ENCODE results near the gene CACNA1B. TPM values are rescaled to one million over a fixed set of nuclear protein-coding genes. Genes with fewer than 3 reads are reported as not detected.

Gene CACNA1B
- total RNA-seq, 1 donor: under 0.01 TPM

DNA sequence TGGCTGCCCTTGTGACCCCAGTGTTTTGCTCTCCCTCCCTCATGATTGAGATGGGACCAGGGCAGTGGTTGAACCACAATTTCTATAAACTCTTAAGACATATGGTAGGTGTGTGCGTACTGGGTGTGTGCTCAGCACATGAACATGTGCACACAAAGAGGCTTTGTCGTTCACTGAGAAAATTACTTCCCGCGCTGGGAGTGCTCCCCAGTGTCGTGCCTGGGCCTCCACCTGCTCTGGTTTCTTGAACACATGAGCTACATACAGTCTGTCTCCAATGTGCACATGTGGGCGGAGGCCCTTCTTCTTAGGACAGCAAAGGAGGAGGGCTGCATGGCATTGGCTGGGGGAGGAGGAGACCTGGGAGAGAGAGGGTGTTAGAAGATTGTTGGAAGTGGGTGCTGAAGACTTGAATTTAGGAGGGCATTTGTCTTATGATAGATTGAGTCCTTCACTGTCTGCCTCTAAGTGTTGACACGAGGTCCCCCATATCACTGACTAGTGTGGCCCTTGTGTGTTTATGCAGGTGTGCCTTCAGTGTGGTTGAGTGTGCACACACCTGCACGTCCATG, 170.0 kb downstream of the CACNA1B start:
- no peak overlapping the region for H3K27ac ChIP-seq (ENCODE audit: low read depth, low read length)
- H3K36me3 ChIP-seq (ENCODE audit: insufficient read depth, low read length): no peaks in the 10 kb centered on the region
- no peak overlapping the region for H2AFZ ChIP-seq (ENCODE audit: low read length)
- no peaks in the 10 kb centered on the region for H3K9me3 ChIP-seq (ENCODE audit: low read depth, low read length)
- TF ChIP-seq, protein P1, sequence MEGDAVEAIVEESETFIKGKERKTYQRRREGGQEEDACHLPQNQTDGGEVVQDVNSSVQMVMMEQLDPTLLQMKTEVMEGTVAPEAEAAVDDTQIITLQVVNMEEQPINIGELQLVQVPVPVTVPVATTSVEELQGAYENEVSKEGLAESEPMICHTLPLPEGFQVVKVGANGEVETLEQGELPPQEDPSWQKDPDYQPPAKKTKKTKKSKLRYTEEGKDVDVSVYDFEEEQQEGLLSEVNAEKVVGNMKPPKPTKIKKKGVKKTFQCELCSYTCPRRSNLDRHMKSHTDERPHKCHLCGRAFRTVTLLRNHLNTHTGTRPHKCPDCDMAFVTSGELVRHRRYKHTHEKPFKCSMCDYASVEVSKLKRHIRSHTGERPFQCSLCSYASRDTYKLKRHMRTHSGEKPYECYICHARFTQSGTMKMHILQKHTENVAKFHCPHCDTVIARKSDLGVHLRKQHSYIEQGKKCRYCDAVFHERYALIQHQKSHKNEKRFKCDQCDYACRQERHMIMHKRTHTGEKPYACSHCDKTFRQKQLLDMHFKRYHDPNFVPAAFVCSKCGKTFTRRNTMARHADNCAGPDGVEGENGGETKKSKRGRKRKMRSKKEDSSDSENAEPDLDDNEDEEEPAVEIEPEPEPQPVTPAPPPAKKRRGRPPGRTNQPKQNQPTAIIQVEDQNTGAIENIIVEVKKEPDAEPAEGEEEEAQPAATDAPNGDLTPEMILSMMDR (IDR thresholded peaks at IDR 0.05; ENCODE audit: extremely low read depth, low read depth, low read length): no peak
- H3K27me3 ChIP-seq (ENCODE audit: insufficient read depth, low read length): no peaks in the 10 kb centered on the region
- no peaks in the 10 kb centered on the region for H4K20me1 ChIP-seq (ENCODE audit: insufficient read depth, low read length)
- no peak for DNase-seq (ENCODE audit: insufficient read length, low spot score, missing footprints)
- H3K4me2 ChIP-seq (ENCODE audit: insufficient read depth, low read length): no peak overlapping the region
- H3K4me1 ChIP-seq (ENCODE audit: insufficient read depth, low read length): no peaks in the 10 kb centered on the region
- no peak overlapping the region for H3K4me3 ChIP-seq (ENCODE audit: insufficient read depth, low read length)
- no peaks in the 10 kb centered on the region for H3K79me2 ChIP-seq (ENCODE audit: insufficient read depth, low read length)

DNA sequence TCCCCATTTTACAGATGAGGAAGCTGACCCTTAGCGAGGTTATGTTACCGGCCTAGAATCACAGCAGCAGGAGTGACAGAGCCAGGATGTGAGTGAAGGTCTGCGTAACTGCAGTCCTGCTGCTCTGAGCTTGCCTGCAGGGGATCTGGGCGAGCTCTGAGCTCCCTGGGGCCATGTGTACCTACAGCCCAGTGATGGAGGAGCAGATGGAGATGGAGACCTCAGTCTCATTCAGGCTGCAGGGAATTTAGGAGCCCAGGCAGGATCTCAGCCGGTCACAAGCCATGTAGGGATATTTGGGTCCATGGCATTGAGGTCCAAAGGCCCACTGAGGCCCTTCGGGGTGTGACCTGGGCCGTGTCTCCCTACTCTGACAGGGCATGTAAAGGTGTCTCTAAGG, 170.6 kb downstream of the CACNA1B start:
- no peak for DNase-seq (ENCODE audit: insufficient read length, low spot score, missing footprints)
- H3K9me3 ChIP-seq (ENCODE audit: low read depth, low read length): no peaks in the 10 kb centered on the region
- no peaks in the 10 kb centered on the region for H4K20me1 ChIP-seq (ENCODE audit: insufficient read depth, low read length)
- no peak overlapping the region for H3K4me3 ChIP-seq (ENCODE audit: insufficient read depth, low read length)
- TF ChIP-seq, protein P1 (IDR thresholded peaks at IDR 0.05; ENCODE audit: extremely low read depth, low read depth, low read length): no peak
- H3K79me2 ChIP-seq (ENCODE audit: insufficient read depth, low read length): no peaks in the 10 kb centered on the region
- no peaks in the 10 kb centered on the region for H3K27me3 ChIP-seq (ENCODE audit: insufficient read depth, low read length)
- no peaks in the 10 kb centered on the region for H3K36me3 ChIP-seq (ENCODE audit: insufficient read depth, low read length)
- H3K4me1 ChIP-seq (ENCODE audit: insufficient read depth, low read length): no peaks in the 10 kb centered on the region
- no peak overlapping the region for H3K4me2 ChIP-seq (ENCODE audit: insufficient read depth, low read length)
- no peak overlapping the region for H2AFZ ChIP-seq (ENCODE audit: low read length)
- no peak overlapping the region for H3K27ac ChIP-seq (ENCODE audit: low read depth, low read length)

DNA sequence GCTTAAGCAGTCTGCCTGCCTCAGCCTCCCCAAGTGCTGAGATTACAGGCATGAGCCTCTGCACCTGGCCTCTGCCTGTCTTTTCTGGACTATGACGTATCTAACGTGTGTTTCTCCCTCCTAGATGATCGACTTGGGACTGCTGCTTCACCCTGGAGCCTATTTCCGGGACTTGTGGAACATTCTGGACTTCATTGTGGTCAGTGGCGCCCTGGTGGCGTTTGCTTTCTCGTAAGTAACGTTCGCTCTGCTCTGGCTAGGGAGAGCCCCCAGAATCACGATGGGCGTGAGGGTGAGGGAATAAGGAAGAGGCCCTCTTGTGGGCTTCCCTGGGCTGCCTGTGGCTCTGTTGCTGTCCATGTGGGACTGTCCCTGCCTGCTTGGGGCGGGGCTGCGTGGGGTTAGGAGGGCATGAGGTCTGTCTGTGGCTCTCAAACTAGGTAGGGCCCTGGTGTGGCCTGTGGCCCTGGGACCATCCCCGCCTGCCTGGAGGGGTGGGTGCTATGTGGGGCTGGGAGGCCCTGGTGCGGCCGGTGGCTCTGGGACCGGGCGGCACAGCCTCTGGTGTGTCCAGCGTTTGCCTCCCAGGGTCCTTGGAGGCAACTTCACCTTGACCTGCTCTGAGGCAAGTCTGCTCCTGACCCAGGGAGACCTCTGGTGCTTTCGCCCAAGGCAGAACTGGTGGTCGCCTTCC, 171.7 kb downstream of the CACNA1B start:
- no peak for DNase-seq (ENCODE audit: insufficient read length, low spot score, missing footprints)
- H3K79me2 ChIP-seq (ENCODE audit: insufficient read depth, low read length): no peaks in the 10 kb centered on the region
- TF ChIP-seq, protein P1 (IDR thresholded peaks at IDR 0.05; ENCODE audit: extremely low read depth, low read depth, low read length): no peak
- no peaks in the 10 kb centered on the region for H3K4me1 ChIP-seq (ENCODE audit: insufficient read depth, low read length)
- H3K27me3 ChIP-seq (ENCODE audit: insufficient read depth, low read length): no peaks in the 10 kb centered on the region
- H2AFZ ChIP-seq (ENCODE audit: low read length): no peak overlapping the region
- H4K20me1 ChIP-seq (ENCODE audit: insufficient read depth, low read length): no peaks in the 10 kb centered on the region
- H3K36me3 ChIP-seq (ENCODE audit: insufficient read depth, low read length): no peaks in the 10 kb centered on the region
- no peak overlapping the region for H3K27ac ChIP-seq (ENCODE audit: low read depth, low read length)
- no peak overlapping the region for H3K4me2 ChIP-seq (ENCODE audit: insufficient read depth, low read length)
- no peaks in the 10 kb centered on the region for H3K9me3 ChIP-seq (ENCODE audit: low read depth, low read length)
- H3K4me3 ChIP-seq (ENCODE audit: insufficient read depth, low read length): no peak overlapping the region

DNA sequence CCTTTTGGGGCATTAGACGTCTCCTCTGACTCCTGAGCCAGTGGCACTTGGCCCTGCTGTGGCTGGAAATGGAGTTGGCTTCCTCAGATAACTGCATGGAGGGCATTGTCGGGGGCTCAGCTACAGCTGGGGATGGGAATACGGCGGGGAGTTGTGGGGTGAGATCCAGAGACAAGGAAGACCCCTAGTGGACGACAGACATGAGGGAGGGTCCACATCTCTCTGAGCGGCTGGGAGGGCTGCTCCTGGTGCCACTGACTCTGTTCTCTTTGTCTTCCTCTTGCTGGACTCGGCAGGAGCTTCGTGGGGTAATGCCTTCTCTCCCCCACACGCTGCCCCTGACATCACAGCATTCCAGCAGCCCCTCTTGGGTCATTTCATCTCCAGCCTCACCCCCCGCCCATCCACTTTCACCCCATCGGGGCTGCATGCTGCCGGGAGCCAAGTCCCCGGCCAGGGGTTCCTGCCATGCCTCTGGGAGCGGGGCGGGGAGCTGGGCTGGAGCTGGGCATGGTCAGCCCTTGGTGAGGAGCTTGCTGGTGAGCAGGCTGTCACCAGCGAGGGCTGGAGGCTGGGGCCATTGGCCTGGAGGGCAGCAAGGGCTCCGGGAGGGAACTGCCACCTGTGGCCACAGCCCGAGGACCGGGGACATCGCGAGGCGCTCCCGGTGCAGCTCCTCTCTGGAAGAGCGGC, 172.3 kb downstream of the CACNA1B start:
- H3K4me2 ChIP-seq (ENCODE audit: insufficient read depth, low read length): no peak overlapping the region
- no peak overlapping the region for H2AFZ ChIP-seq (ENCODE audit: low read length)
- DNase-seq (ENCODE audit: insufficient read length, low spot score, missing footprints): no peak
- H3K4me1 ChIP-seq (ENCODE audit: insufficient read depth, low read length): no peaks in the 10 kb centered on the region
- H3K36me3 ChIP-seq (ENCODE audit: insufficient read depth, low read length): no peaks in the 10 kb centered on the region
- no peaks in the 10 kb centered on the region for H3K79me2 ChIP-seq (ENCODE audit: insufficient read depth, low read length)
- TF ChIP-seq, protein P1 (IDR thresholded peaks at IDR 0.05; ENCODE audit: extremely low read depth, low read depth, low read length): no peak
- no peak overlapping the region for H3K4me3 ChIP-seq (ENCODE audit: insufficient read depth, low read length)
- no peaks in the 10 kb centered on the region for H4K20me1 ChIP-seq (ENCODE audit: insufficient read depth, low read length)
- H3K27me3 ChIP-seq (ENCODE audit: insufficient read depth, low read length): no peaks in the 10 kb centered on the region
- no peak overlapping the region for H3K27ac ChIP-seq (ENCODE audit: low read depth, low read length)
- H3K9me3 ChIP-seq (ENCODE audit: low read depth, low read length): no peaks in the 10 kb centered on the region
